8988T (cell line): ENCODE measurements around the gene COL26A1.
"Not testable (repeated sequence)": the region's sequence is repeated elsewhere in the genome, so short reads cannot be mapped to it uniquely, and the experiment has no call there.

Source experiments
- DNase-seq: peaks from one replicate; pipeline ENCODE4 v3.0.0; 2011

The COL26A1 gene

GRCh38 chr7:101555921-101556275 is 193.2 kb downstream of the COL26A1 start:
- no peak for DNase-seq

GRCh38 chr7:101556453-101556968 is 193.8 kb downstream of the COL26A1 start:
- no peak for DNase-seq

- no peak for DNase-seq
Observed at GRCh38 chr7:101557421-101557820, 194.7 kb downstream of the COL26A1 start.

GRCh38 chr7:101557978-101558741 is 195.5 kb downstream of the COL26A1 start:
- no peak for DNase-seq

- DNase-seq: no peak
Observed at GRCh38 chr7:101558742-101559325, 196.2 kb downstream of the COL26A1 start.

GRCh38 chr7:101559586-101559985 is 196.9 kb downstream of the COL26A1 start:
- DNase-seq: no peak

GRCh38 chr7:101560021-101560420 is 197.3 kb downstream of the COL26A1 start:
- DNase-seq: not testable (repeated sequence)

- DNase-seq: no peak
Observed at GRCh38 chr7:101560856-101561255, 198.2 kb downstream of the COL26A1 start.

GRCh38 chr7:101561293-101561692 is 198.6 kb downstream of the COL26A1 start:
- not testable (repeated sequence) for DNase-seq

- DNase-seq: no peak
Observed at GRCh38 chr7:101562531-101563197, 200.0 kb downstream of the COL26A1 start.

GRCh38 chr7:101563198-101563901 is 200.7 kb downstream of the COL26A1 start:
- no peak for DNase-seq

GRCh38 chr7:101563943-101564777 is 201.5 kb downstream of the COL26A1 start:
- no peak for DNase-seq

- DNase-seq: no peak
Observed at GRCh38 chr7:101564778-101565211, 202.1 kb downstream of the COL26A1 start.

GRCh38 chr7:101565601-101566209 is 203.0 kb downstream of the COL26A1 start:
- no peak for DNase-seq

- DNase-seq: no peak
Observed at GRCh38 chr7:101567230-101567629, 204.6 kb downstream of the COL26A1 start.

GRCh38 chr7:101572156-101572555 is 209.5 kb downstream of the COL26A1 start:
- no peak for DNase-seq

GRCh38 chr7:101575168-101575567 is 212.5 kb downstream of the COL26A1 start:
- DNase-seq: no peak

GRCh38 chr7:101575721-101576120 is 213.0 kb downstream of the COL26A1 start:
- no peak for DNase-seq

GRCh38 chr7:101576998-101577397 is 214.3 kb downstream of the COL26A1 start:
- no peak for DNase-seq

- no peak for DNase-seq
Observed at GRCh38 chr7:101578552-101578951, 215.9 kb downstream of the COL26A1 start.

GRCh38 chr7:101580596-101580995 is 217.9 kb downstream of the COL26A1 start:
- DNase-seq: no peak

- no peak for DNase-seq
Observed at GRCh38 chr7:101581891-101582290, 219.2 kb downstream of the COL26A1 start.
